ENCODE measurements around the gene TYRO3.

DNA sequence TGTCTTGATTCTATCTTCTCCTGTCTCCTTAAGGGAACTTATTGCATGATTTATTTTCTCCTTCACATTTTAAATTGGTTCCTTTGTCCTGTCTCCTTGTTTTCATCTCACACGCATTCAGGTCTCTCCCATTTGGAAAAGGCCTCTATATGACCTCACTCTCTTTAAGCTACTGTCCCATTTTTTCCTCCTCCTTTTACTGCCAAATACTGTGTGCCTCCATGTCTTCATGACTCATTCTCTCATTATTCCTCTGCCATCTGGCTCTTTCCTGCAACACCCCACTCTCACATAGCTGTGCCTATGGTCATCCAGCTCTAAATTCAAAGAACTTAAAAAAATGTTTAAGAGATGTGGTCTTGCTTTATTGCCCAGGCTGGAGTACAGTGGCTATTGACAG, 48.0 kb downstream of the TYRO3 start:
- TF ChIP-seq, protein P1, sequence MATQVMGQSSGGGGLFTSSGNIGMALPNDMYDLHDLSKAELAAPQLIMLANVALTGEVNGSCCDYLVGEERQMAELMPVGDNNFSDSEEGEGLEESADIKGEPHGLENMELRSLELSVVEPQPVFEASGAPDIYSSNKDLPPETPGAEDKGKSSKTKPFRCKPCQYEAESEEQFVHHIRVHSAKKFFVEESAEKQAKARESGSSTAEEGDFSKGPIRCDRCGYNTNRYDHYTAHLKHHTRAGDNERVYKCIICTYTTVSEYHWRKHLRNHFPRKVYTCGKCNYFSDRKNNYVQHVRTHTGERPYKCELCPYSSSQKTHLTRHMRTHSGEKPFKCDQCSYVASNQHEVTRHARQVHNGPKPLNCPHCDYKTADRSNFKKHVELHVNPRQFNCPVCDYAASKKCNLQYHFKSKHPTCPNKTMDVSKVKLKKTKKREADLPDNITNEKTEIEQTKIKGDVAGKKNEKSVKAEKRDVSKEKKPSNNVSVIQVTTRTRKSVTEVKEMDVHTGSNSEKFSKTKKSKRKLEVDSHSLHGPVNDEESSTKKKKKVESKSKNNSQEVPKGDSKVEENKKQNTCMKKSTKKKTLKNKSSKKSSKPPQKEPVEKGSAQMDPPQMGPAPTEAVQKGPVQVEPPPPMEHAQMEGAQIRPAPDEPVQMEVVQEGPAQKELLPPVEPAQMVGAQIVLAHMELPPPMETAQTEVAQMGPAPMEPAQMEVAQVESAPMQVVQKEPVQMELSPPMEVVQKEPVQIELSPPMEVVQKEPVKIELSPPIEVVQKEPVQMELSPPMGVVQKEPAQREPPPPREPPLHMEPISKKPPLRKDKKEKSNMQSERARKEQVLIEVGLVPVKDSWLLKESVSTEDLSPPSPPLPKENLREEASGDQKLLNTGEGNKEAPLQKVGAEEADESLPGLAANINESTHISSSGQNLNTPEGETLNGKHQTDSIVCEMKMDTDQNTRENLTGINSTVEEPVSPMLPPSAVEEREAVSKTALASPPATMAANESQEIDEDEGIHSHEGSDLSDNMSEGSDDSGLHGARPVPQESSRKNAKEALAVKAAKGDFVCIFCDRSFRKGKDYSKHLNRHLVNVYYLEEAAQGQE (IDR thresholded peaks at IDR 0.05; ENCODE audit: insufficient replicate concordance, low read depth): no peak
- TF ChIP-seq, protein P2, sequence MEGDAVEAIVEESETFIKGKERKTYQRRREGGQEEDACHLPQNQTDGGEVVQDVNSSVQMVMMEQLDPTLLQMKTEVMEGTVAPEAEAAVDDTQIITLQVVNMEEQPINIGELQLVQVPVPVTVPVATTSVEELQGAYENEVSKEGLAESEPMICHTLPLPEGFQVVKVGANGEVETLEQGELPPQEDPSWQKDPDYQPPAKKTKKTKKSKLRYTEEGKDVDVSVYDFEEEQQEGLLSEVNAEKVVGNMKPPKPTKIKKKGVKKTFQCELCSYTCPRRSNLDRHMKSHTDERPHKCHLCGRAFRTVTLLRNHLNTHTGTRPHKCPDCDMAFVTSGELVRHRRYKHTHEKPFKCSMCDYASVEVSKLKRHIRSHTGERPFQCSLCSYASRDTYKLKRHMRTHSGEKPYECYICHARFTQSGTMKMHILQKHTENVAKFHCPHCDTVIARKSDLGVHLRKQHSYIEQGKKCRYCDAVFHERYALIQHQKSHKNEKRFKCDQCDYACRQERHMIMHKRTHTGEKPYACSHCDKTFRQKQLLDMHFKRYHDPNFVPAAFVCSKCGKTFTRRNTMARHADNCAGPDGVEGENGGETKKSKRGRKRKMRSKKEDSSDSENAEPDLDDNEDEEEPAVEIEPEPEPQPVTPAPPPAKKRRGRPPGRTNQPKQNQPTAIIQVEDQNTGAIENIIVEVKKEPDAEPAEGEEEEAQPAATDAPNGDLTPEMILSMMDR (IDR thresholded peaks at IDR 0.05; ENCODE audit: insufficient read depth, low read length): no peak
- TF ChIP-seq POLR2AphosphoS5 (IDR thresholded peaks at IDR 0.05; ENCODE audit: low read depth) (no peak), SPI1 (IDR thresholded peaks at IDR 0.05; ENCODE audit: borderline replicate concordance, low read depth) (no peak), GABPA (IDR thresholded peaks at IDR 0.05; ENCODE audit: low read depth) (no peak)

Data from HL-60 (cell line).